Transverse colon (tissue), 4 donors: ENCODE data around the gene ATP6V1F.

ENCODE experiments used
- EP300 ChIP-seq: sonication (generic); formaldehyde crosslinking; IDR thresholded peaks from one replicate; pipeline ENCODE4 v1.6.1; 2017; ENCODE audit warnings: antibody characterized with exemption, low read depth
- POLR2A ChIP-seq: fragments of 450-650 bp; IDR thresholded peaks from one replicate; pipeline ENCODE4 v1.6.1; 2016; ENCODE audit warnings: antibody characterized with exemption, mild to moderate bottlenecking, moderate library complexity
- POLR2AphosphoS5 ChIP-seq, 3 donors: sonication (generic); formaldehyde crosslinking; IDR thresholded peaks; one replicate each; pipeline ENCODE4 v1.6.1; 2016; ENCODE audit warnings: antibody characterized with exemption in 3 of 3
- TF ChIP-seq, protein P1 (sequence below), 5 experiments: fragments of 200-600 bp in 3 of 5; fragments of 450-650 bp in 2 of 5; sonication (generic) in 3 of 5; IDR thresholded peaks; 1 replicate in 2 of 5; 2 replicates in 3 of 5; pipeline ENCODE4 v1.5.1; 2016 to 2017; ENCODE audit warnings: antibody characterized with exemption in 5 of 5, inconsistent platforms in 3 of 5, mild to moderate bottlenecking in 2 of 5, moderate library complexity in 1 of 5

DNA sequence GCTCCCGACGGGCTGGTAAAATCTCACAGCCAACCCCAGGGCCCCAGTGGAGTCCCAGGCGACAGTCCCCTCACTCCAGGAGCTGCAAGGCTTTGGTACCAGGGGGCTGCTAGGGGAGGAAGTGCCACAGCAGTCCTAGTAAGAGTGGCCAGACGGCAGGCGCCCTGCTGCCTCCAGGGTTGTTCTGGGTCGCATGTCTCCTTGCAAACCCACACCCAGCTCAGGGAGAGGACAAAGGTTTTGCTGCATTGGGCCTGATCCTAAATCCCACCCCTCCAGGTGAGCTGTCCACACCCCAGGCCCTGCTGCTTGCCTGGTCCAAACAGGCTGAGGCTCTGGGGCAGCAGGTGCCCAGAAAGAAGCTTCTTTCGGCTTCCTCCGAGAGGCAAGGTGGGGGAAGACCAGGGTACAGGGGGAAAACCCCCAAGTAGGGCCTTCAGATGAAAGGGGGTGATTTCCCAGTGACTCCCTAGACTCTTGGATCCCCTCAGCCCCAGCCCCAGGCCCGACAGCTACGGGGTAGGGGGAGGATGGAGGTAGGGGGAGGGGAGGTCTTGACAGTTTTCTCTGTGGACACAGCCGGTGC is 52.0 kb downstream of the ATP6V1F start:
- TF ChIP-seq, protein P1, sequence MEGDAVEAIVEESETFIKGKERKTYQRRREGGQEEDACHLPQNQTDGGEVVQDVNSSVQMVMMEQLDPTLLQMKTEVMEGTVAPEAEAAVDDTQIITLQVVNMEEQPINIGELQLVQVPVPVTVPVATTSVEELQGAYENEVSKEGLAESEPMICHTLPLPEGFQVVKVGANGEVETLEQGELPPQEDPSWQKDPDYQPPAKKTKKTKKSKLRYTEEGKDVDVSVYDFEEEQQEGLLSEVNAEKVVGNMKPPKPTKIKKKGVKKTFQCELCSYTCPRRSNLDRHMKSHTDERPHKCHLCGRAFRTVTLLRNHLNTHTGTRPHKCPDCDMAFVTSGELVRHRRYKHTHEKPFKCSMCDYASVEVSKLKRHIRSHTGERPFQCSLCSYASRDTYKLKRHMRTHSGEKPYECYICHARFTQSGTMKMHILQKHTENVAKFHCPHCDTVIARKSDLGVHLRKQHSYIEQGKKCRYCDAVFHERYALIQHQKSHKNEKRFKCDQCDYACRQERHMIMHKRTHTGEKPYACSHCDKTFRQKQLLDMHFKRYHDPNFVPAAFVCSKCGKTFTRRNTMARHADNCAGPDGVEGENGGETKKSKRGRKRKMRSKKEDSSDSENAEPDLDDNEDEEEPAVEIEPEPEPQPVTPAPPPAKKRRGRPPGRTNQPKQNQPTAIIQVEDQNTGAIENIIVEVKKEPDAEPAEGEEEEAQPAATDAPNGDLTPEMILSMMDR (IDR thresholded peaks at IDR 0.05) = no peak
- TF ChIP-seq POLR2A (no peak), POLR2AphosphoS5 (IDR thresholded peaks at IDR 0.05) (no peak), EP300 (no peak)
